GM18499 (cell line): ENCODE data around the gene KATNIP.

Source experiments
- ATAC-seq: cut with Tn5 transposase; IDR thresholded peaks from one replicate; pipeline ENCODE4 v1.9.1; 2021; ENCODE audit warnings: moderate number of reproducible peaks; ENCODE audit not compliant: insufficient read depth, unreplicated experiment

KATNIP gene

GRCh38 chr16:27576729-27577128 lies 26.8 kb downstream of the KATNIP start:
- no peak for ATAC-seq

- no peak for ATAC-seq
Measured at GRCh38 chr16:27579087-27579980, 29.4 kb downstream of the KATNIP start.

DNA sequence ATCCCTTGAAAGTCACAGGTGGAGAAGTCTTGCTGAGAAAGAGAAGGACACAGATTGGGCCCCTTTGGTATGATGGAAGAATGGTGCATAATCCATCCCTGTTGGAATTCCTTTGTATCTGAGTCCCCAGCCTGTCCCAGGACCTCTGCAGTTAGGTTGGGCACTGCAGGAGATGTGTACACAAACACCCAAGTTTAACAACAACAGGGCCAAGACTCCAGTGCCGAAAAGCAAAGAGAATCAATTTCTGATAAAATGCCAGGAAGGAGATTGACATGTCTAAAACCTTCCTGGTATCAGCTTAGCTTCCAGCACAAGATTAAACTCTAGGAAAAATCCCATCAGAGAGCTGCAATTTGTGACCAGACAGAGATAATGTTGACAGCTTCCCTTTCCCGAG lies 32.9 kb downstream of the KATNIP start:
- no peak for ATAC-seq

DNA sequence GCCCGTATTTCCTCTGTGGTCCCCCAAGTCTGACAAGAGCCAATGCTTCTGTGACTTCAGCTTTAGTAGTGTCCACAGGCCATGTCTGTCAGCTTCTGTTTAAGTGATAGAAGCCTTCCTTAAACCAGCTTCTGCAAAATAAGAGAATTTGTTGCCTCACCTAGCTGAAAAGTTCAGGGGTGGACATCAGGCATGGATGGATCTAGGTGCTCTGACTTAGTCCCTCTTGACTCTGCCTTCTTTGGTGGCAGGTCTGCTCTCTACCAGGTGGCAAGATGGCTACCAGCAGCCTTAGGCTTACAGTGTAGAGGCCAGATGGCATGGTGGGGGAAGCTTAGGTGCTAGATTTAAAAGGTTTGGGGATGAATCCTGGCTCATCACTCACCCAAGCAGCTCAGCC lies 33.7 kb downstream of the KATNIP start:
- no peak for ATAC-seq

DNA sequence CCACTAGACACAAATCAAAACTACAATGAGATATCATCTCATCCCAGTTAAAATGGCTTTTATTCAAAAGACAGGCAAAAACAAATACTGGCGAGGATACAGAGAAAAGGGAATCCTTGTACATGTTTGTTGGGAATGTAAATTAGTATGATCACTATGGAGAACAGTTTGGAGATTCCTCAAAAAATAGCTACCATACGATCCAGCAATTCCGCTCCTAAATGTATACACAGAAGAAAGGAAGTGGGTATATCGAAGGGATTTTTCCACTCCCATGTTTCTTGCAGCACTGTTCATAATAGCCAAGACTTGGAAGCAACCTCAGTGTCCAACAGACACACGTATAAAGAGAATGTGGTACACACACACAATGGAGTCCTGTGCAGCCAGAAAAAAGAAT lies 35.3 kb downstream of the KATNIP start:
- no peak for ATAC-seq

DNA sequence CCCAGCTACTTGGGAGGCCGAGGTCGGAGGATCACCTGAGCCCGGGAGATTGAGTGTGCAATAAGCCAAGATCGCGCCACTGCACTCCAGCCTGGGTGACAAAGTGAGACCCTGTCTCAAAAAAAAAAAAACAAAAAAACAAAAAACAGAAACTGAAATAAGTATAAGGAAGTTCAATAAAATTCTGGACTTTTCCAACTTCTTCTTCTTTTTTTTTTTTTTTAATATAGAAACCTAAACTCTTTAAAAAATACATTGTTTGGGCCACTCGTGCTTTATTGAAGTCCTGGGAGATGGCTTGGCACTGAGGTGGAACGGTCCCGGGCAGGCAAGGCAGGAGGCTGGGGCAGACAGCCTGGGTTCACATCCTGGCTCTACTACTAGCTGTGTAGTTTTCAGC lies 36.8 kb downstream of the KATNIP start:
- no peak for ATAC-seq

DNA sequence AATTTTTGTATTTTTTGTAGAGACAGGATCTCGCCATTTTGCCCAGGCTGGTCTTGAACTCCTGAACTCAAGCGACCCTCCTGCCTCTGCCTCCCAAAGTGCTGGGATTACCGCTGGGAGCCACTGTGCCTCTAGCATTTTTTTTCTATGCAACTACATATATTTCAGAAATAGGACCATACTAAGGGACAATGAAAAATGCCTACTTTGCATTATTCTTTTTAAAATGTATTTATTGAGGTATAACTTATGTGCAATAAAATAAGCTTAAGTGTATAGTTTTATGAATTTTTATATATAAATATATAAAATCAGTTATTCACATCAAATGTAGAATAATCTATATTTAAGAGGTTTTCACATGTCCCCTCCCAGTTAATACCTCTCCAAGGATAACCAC lies 38.1 kb downstream of the KATNIP start:
- no peak for ATAC-seq

DNA sequence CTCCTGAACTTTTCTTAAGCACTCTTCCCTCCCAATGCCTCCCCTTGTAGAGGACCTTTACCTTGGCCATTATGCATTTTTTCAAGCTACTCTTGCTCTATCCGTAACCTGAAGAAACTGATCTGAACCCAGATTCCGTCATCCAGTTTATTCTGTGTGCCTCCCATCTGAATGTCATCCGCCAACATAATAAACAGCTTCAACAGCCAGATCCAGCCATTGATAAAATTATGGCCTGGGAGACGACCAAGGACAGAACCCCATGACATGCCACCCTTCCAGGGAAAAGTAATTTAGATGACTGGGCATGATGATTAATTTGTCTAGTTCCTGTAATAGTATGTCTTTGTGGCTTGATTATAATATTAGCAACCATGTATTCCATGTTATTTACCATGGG lies 41.9 kb downstream of the KATNIP start:
- ATAC-seq, result no peak

- ATAC-seq, result no peak
Measured at GRCh38 chr16:27595475-27595874, 45.5 kb downstream of the KATNIP start.

DNA sequence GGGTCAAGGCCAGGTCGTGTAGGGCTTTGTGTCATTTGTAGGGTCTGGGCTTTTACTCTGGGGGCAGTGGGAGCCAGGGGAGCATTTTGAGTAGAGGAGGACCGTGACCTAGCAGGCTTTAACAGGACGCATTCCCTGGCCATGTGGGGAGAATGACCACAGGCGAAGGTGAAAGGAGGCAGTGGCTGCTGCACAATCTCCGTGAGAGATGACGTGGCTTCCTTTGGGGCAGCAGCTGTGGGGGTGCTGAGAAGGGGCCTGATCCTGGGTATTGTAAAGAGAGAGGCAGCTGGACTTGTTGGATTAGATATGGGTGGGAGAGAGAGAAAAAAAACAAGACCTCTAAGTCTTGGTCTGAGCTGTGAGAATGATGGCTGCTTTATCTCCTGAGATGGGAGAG lies 46.0 kb downstream of the KATNIP start:
- no peak for ATAC-seq

DNA sequence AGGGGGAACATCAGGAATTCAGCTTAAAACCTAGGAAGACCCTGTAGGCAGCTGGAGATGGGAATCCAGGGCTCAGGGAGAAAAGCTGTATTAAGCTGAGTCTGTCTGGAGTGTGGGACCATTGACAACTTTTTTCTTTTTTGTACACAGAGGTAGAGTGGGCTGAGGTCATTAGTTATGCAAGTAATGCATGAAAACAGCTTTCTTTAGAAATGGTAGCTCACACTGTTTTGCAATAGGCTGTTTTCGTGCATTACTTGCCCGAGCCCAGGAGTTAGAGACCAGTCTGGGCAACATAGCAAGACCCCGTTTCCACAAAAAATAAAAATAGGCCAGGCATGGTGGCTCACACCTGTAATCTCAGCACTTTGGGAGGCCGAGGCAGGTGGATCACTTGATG lies 46.5 kb downstream of the KATNIP start:
- no peak for ATAC-seq

GRCh38 chr16:27597361-27597760 lies 47.4 kb downstream of the KATNIP start:
- ATAC-seq, result no peak

- no peak for ATAC-seq
Measured at GRCh38 chr16:27598220-27598619, 48.3 kb downstream of the KATNIP start.

- no peak for ATAC-seq
Measured at GRCh38 chr16:27598931-27599565, 49.1 kb downstream of the KATNIP start.

GRCh38 chr16:27599606-27600005 lies 49.7 kb downstream of the KATNIP start:
- no peak for ATAC-seq
